ENCODE measurements around the gene KITLG. TPM values are rescaled to one million over a fixed set of nuclear protein-coding genes. Genes with fewer than 3 reads are reported as not detected.
"Not testable (repeated sequence)": the region's sequence is repeated elsewhere in the genome, so short reads cannot be mapped to it uniquely, and the experiment has no call there.

Gene KITLG
- total RNA-seq, 1 donor from 2014 or later, result 32.1 TPM

DNA sequence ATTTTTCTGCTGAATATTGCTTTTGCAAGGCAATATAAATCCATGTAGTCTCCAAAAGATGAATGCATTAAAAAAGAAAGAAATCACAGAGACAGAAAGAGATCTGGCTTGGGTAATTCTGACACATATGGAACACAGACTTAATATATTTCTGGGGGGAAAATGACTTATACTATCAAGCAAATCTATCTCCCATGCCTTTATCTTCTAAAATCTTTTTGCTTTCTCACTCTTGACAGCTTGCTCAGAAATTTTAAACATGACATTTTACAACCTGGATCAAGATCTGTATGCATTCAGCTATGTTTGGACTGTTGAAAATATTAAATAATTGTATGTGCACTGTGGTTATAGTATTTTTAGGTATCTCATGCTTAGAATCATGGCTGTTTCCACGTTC, 73.0 kb downstream of the KITLG start:
- DNase-seq (ENCODE audit: low spot score), result no peak
- intact Hi-C loops (cut with DNase I), result no loop called here
- ATAC-seq, result no peak

DNA sequence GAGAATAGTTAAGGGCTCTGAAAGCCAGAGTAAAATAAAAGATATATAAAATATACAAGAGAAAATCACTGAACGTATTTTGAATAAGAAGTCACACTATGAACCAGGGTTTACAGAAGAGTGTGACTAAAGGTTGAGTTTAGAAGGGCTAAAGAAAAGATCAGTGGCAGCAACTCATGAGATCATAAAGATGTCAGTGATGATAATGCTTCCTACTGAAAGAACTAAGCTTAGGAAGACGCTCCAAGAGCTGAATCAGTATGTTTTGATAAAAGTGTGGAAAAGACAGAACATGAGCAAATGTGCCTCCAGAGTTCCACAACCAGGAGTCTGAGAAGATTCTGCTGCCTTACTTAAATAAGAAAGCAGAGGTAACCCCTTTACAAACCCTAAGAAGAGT, 74.6 kb downstream of the KITLG start:
- intact Hi-C loops (cut with DNase I), result no loop called here
- ATAC-seq, result no peak
- DNase-seq (ENCODE audit: low spot score), result no peak

DNA sequence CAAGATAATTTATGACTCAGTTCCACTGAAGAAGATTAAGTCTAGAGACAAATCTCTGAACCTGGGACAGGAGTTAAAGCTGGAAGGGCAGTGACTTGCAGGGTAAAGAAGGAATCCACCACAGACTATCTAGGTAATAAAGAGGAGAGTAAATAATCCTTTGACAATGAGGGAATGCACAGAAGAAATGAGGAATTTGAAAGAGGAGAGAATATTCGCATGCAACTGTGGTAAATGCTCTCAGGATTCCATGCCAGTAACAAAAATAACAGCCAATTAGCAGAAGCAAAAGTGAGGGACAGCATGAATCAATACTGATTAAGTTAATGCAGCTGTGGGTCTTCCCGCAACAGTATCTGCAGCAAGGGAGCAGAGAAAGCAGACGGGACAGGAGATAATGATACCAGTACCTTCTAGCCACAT, 77.0 kb downstream of the KITLG start:
- intact Hi-C loops (cut with DNase I), result no loop called here
- DNase-seq (ENCODE audit: low spot score), result no peak
- no peak for ATAC-seq

DNA sequence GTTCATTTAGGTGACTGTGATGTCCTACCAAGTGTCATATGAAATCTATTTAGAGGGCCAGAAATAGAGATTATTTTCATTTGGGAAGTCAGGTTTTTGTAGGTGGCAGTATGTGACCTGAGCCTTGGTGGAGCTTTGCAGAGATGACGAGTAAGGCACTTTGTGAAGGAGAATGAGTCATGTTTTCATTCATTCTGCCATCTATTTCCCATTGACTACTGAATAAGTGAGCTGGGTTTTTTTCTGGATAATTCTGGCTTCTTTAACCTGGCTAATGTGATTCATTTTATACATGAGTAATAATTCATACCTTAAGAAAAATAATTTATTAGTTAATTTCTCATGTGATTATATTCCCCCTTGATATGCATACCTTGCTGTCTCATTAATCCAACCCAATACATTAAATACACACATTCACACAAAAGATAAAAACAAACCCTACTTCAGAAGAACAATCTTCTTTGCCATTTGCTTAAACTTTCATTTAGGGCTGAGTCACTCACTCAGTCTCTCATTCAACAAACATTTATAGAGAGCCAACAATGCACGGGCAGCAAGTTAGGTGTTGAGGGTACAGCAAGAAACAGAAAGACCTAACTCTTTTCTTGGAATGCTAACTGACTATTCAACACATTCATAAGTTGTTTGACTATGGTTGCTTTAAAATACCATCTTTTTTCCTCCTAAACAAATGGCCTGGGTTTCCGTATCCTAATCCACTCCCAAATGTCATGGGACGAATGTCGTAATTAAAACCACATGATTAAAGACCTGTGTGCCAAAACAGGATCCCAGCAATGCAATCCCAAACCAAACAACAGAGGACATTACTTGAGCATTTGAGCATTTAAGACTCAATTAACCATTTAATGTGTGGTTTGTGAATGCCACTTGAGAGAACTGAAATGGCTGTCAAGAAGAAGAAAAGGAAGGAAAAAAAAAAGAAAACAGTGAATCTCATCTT, 78.0 kb downstream of the KITLG start:
- ATAC-seq (peak; percentile 73), DNase-seq (ENCODE audit: low spot score) (no peak)
- intact Hi-C loops (cut with DNase I), result no loop called here

DNA sequence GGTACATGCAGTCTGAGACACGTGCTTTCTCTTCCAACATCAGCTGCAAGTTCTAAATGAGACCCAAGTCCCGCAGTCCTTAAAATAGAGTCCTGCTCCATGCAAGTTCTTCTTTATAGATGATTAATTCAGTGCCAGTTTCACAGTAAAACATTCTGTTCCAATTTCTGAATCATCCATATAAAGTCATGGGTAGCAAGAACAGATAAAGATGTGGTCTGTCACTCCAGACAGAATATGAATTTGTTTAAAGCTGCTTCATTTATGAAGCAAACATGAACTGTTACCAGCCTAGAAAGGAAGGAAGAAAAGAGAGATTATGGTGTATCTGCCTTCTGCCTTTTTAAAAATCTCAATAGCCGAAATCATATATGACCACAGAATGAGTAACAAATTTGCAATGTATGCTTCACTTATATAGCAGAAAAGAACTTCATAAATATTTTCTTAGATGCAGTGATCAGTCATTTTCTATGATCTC, 83.3 kb downstream of the KITLG start:
- DNase-seq (ENCODE audit: low spot score), result no peak
- intact Hi-C loops (cut with DNase I), result no loop called here

DNA sequence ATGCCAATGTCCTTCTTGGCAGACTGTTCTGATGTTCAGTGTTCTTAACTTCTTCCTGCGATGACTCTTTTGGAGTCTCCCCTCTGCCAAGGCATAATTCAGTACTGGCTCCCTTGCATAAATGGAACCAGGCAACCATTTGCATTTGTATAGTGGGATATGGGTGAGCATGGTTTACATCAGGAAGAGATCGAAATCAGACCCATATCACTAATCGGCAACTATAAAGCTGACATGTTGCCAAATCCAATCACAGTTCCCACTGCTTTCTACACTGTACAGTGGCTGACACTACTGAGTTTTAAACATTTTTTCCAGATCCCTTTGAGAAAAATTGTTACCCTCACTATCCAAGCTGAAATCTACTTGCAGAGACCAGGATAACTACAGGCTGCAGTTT, 83.8 kb downstream of the KITLG start:
- DNase-seq (ENCODE audit: low spot score), result no peak
- ATAC-seq, result no peak
- intact Hi-C loops (cut with DNase I), result no loop called here

More for the DNA sequence above, 83.3 kb downstream of the KITLG start:
- ATAC-seq, result no peak

DNA sequence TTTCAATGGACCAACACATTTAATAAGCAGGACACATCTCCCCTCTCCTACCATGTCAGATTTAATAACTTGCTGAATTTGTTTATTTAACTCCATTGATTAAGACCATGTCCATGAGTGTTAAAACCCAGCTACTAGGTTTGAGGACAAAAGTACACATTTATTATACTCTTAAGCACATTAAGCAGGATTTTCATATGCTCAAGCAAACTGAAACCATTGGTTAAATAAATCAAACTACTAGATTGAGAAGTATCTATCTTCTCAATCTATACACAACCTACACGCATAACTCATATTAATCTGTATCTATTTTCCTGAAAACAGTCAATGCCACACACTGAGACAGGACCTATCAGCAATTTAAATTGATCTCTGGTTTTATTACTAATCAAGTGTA, 85.2 kb downstream of the KITLG start:
- intact Hi-C loops (cut with DNase I), result no loop called here
- DNase-seq (ENCODE audit: low spot score), result no peak
- ATAC-seq, result no peak

DNA sequence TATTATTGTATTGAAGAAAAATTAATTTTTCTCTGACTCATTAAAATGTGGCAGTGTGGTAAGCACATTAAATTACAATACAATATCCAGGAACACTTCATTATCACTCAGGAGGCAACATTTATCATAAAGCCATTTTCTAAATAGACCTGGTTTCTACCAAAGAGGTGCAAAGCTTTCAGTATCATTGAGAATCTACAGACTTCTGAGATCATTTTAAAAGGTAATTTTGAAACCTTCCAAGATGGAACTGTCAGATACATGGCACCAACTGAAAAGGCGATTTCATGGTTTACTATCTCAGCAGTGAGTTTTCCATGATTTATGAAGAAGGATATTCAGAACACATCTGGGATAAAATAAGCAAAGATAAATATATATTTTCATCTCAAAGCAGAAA, 85.8 kb downstream of the KITLG start:
- intact Hi-C loops (cut with DNase I), result no loop called here
- ATAC-seq (no peak), DNase-seq (ENCODE audit: low spot score) (no peak)

DNA sequence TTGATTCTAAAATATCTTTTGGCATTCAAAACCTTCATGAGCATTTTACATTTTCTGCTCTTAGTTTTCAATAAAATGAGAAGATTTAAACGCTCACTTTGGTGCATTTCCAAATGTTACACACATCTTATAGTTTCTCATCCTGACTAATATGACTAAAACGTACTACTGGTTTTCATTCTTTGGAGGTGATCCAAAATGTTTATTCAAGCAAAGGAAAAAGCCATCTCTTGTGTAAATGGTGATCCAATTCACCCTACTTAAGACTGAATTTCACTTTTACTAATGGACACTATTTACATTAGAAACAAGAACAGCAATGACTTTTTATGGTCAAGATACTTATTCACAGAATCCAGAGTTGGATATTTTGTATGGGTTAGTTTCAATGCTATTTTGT, 86.6 kb downstream of the KITLG start:
- DNase-seq (ENCODE audit: low spot score), result no peak
- ATAC-seq, result no peak
- intact Hi-C loops (cut with DNase I), result no loop called here

DNA sequence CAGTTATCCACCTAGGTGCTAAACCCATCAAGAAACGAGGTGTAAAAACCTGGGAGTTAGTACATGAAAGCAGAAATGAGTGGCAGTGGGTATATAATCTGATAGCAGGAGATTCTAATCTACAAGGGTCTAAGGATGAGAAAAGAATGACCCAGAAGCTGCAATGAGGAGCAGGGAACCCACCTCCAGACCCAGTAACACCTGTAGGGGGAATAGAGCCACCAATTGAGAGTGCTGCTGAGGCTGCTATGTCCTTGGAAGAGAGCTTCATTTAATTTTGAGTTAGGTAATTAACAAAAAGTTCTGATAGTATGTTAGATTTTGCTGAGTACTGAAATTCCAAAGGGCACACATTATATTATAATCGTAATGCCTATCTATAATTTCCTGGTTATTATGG, 89.8 kb downstream of the KITLG start:
- intact Hi-C loops (cut with DNase I), result no loop called here
- ATAC-seq (no peak), DNase-seq (ENCODE audit: low spot score) (no peak)

DNA sequence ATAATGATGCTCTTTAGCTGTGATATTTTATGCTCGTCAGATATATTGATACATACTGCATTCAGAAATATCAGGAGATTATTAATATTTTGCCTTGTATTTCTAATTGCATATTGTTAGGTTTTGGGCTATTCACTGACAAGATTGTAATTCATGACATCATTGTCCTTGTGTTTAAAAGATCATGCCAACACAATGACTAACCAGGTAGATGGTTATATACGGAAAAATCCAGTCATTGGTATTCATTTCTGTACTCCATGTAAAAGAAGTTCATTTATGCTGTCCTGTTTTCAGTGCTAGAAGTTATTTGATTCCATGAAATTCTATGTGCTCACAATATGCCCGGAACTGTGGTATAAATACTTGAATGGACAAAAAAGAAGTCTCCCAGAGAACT, 107.5 kb downstream of the KITLG start:
- no peak for DNase-seq (ENCODE audit: low spot score)
- ATAC-seq, result no peak

DNA sequence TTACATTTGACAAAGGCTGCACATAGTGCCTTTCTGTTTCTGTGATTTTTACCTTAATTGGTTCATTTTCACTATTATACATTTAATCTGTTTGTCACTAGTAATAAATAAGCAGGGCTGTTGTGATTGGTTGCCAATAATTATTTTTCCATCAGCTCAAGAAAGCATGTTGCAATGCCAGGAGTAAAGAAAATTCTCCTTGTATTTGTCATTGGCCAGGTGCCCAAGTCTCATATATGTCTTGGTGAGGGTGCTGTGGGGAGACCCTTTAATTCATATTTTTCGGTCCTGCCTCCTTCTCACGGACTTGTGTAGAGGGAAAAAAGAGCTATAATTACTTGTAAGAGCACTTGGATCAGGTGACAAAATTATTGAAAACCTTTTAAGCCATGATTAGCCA, 108.0 kb downstream of the KITLG start:
- ATAC-seq, result no peak
- DNase-seq (ENCODE audit: low spot score), result no peak
- intact Hi-C loops (cut with DNase I), result no loop called here

More for the DNA sequence above, 107.5 kb downstream of the KITLG start:
- intact Hi-C loops (cut with DNase I), result no loop called here

DNA sequence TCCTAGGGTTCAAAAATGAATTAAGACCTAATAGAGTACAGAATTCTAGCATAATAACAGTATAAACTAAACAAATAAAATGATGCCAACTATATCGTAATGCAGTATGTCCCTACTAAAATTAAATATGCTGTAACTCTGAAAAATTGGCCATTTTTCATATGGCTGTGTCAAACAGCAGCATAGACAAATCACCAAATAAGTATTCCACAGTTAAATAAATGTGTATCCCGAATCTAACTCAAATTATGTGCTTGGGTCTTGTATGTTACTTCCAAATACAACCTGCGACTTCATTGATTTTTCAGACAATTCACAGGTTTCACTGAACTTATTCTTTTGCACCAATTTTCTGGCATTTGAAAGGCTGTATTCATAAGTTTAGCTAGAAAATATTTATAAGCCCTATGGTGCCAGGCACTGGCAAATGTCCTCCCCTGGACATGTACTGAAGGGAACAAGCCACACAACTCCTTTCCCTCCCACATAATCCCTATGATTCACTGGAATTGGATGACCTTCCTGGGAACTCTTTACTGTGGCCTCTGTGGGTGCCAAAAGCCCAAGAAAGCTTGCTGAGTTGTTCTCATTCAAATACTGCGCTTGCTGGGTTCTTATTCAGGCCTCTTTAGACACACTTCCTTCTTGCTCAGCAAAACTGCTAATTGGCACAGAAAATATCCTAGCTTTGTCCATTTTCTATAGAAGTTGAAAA, 108.8 kb downstream of the KITLG start:
- ATAC-seq (no peak), DNase-seq (ENCODE audit: low spot score) (no peak)
- intact Hi-C loops (cut with DNase I), result no loop called here

DNA sequence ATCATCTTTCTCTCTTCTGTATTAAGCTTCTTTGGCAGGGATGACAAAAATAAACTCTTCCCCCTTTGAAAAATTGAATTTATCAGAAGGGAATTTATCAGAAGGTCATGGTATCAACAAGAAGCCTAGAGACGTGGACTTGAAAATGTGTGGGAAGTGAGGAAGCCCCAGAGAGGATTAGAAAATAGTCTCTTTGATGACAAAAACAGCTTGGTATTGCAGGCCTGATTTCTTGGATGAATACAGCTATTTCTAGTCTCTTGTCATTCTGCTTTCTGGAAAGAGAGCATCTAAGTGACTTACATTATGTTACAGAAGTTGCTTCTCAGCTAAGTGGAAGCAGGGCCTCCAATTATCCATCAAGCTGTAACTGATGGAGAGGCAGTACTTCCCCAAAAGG, 111.1 kb downstream of the KITLG start:
- DNase-seq (ENCODE audit: low spot score) (no peak), ATAC-seq (no peak)
- intact Hi-C loops (cut with DNase I), result no loop called here

DNA sequence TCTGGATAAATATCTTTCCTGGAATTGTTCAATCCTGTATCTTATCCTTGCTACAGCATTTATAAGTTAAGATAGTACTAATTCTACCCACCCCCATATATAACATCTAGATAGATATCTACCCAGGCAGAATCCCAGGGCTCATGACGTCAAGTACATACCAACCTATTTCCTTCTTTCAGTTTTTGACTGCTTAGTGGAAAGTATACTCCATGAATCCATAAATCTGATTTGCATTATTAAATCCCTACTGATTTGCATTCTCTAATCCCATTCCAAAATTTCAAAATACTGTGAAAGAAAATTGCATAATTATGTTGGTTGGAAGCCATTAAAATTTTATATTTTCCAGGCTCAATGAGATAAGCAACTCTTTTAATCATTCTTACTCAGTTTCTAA, 111.7 kb downstream of the KITLG start:
- ATAC-seq (no peak), DNase-seq (ENCODE audit: low spot score) (no peak)
- intact Hi-C loops (cut with DNase I), result no loop called here

DNA sequence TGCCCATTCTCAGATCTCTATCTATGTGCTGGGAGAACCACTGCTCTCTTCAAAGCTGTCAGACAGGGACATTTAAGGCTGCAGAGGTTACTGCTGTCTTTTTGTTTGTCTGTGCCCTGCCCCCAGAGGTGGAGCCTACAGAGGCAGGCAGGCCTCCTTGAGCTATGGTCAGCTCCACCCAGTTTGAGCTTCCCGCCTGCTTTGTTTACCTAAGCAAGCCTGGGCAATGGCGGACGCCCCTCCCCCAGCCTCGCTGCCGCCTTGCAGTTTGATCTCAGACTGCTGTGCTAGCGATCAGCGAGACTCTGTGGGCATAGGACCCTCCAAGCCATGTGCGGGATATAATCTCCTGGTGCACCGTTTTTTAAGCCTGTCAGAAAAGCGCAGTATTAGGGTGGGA, 113.6 kb downstream of the KITLG start:
- ATAC-seq; intact Hi-C loops (cut with DNase I); DNase-seq (ENCODE audit: low spot score): not testable (repeated sequence)

DNA sequence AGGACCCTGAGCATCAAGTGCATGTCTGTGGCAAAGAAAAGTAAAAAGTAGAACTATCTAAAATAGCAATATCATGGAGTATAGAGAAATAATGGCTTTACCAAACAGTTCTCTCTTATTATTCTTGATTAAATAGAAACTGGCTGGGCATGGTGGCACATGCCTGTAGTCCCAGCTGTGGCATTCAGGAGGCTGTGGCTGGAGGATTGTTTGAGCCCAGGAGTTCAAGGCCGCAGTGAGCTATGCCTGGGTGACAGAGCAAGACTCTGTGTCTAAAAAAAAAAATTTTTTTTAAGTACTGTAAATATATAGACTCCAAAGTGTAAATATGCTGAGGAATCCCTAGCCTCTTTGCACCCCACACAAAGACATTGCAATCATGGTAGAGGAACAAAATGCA, 121.9 kb downstream of the KITLG start:
- no peak for DNase-seq (ENCODE audit: low spot score)
- ATAC-seq, result no peak
- intact Hi-C loops (cut with DNase I), result no loop called here

DNA sequence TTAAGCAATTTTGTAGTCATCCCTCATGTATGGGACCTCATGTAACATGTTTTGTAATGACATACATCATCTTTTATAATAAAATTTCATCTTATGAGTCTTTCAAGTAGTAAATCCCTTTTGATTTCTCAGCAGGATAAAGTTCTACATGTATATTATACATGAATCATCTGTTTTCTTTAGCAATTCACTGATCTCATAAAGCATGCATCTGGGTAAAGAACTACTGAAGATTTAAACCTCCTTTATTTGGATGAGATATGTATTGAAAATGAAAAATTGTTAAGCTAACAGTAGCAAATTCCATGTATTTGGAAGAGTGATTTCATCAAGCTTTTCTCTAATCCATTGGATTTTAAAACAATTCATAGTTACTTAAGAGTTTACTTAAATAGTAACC, 126.9 kb downstream of the KITLG start:
- no peak for ATAC-seq
- intact Hi-C loops (cut with DNase I), result no loop called here

DNA sequence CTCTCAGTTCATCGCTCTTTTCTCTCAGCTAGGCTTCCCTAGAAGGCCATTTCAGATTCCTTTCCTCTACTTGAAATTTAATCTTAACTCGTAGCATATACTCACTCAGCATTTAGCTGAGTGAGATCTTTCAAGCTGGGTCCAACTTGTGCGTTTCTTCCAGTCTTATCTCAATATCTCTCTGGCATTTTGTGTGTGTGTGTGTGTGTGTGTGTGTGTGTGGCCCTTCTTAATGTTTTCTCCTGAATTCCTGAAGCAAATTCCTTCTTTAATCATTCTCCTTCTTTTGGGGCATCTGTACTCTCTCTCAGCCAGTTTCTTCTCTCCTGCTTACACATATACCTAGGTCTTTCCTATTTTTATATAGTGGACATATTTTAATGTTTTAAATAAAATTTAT, 129.1 kb downstream of the KITLG start:
- intact Hi-C loops (cut with DNase I), result no loop called here
- no peak for ATAC-seq

More for the DNA sequence above, 126.9 kb downstream of the KITLG start:
- no peak for DNase-seq (ENCODE audit: low spot score)

DNA sequence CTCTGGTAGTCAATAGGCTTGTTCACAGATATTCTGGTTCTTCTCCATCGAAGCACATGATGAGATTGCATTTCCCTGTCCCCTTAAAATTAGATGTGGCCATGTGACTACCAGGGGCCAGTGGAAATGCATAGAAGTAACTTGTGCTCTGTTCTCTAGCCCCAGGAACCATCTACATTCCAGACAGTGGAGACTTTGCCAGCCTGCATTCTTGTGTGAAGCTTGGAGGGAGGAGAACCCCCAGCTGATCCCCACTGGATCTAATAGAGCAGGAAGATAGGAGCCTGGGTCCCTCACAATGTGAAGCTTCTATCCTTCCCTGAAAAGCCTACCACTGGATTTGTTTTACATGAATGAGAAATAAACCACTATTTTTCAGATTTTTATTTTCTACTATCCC, 130.1 kb downstream of the KITLG start:
- ATAC-seq (no peak), DNase-seq (ENCODE audit: low spot score) (no peak)
- intact Hi-C loops (cut with DNase I), result no loop called here

More for the DNA sequence above, 129.1 kb downstream of the KITLG start:
- no peak for DNase-seq (ENCODE audit: low spot score)

All from sciatic nerve (tissue), 2 donors.